ENCODE results near the gene PPP2R2B.

DNA sequence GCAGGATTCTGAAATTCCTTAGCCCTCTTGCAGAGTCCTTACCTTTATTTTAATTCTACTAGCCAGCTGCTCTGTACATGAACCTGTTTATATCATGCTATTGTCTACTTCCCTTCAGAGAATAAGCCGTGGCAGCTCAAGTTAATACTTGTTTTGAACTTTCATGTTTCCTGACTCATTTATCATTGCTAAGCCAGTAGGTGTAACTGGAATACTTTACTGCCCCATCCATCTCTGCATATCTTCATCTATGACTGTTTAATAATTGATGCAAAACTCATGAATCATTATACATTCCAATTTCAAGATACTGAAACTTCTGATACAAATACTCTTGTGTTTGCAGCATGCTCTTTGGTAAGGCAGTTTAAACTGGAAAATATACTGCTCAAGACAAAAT is 174.7 kb downstream of the PPP2R2B start:
- TF ChIP-seq, protein P1, sequence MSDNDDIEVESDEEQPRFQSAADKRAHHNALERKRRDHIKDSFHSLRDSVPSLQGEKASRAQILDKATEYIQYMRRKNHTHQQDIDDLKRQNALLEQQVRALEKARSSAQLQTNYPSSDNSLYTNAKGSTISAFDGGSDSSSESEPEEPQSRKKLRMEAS (CRISPR knock-in tag; IDR thresholded peaks at IDR 0.05) = no peak
- no peak for TF ChIP-seq NR3C1 (CRISPR knock-in tag; conservative IDR thresholded peaks at IDR 0.05; ENCODE audit: low read depth)
- no peak for TF ChIP-seq FOXJ3 (CRISPR knock-in tag; IDR thresholded peaks at IDR 0.05; ENCODE audit: borderline replicate concordance)
